Upper lobe of right lung (tissue), 1 donor: ENCODE measurements around the gene ESYT2. TPM values are rescaled to one million over a fixed set of nuclear protein-coding genes. Genes with fewer than 3 reads are reported as not detected.
A peak's percentile ranks its signal among the peaks of the same experiment; 100 is the strongest.

ENCODE experiments used
- ATAC-seq: fragments of 200-7000 bp; cut with Tn5 transposase; one replicate; pipeline ENCODE4 v1.9.1; 2020; ENCODE audit warnings: mild to moderate bottlenecking, moderate library complexity
- DNase-seq: peaks from one replicate; pipeline ENCODE4 v3.0.0-alpha.2; 2020
- H3K27ac ChIP-seq: fragments of 200-600 bp; one replicate; pipeline ENCODE4 v1.8.0; 2022
- H3K27me3 ChIP-seq: fragments of 200-600 bp; one replicate; pipeline ENCODE4 v1.8.0; 2022; ENCODE audit warnings: mild to moderate bottlenecking
- H3K36me3 ChIP-seq: fragments of 200-600 bp; one replicate; pipeline ENCODE4 v1.8.0; 2022
- H3K4me1 ChIP-seq: fragments of 200-600 bp; one replicate; pipeline ENCODE4 v1.8.0; 2022
- H3K4me3 ChIP-seq: fragments of 200-600 bp; one replicate; pipeline ENCODE4 v1.8.0; 2022; ENCODE audit warnings: mild to moderate bottlenecking
- H3K9me3 ChIP-seq: fragments of 200-600 bp; one replicate; pipeline ENCODE4 v1.8.0; 2022
- intact Hi-C: fragments of 100-400 bp; cut with DNase I; formaldehyde crosslinking; loops from one replicate; pipeline ENCODE4 v1.11.0; 2022
- total RNA-seq: library from RNA; stranded (reverse); fragmentation: NEBNext Ultra II Directional; extraction: Animal tissue kit (Norgen Biotek cat#: 25700); gene quantifications from one replicate; pipeline ENCODE4 v1.2.1, GENCODE V29; 2021
- TF ChIP-seq, protein P1 (sequence below): fragments of 200-600 bp; IDR thresholded peaks from one replicate; pipeline ENCODE4 v1.8.0; 2022; ENCODE audit warnings: antibody characterized with exemption
- donor health status: DM: no; HTN: yes; CAD: no; lungs with severe emphysema.

The ESYT2 gene
- total RNA-seq, 1 donor from 2014 or later: 63.1 TPM

DNA sequence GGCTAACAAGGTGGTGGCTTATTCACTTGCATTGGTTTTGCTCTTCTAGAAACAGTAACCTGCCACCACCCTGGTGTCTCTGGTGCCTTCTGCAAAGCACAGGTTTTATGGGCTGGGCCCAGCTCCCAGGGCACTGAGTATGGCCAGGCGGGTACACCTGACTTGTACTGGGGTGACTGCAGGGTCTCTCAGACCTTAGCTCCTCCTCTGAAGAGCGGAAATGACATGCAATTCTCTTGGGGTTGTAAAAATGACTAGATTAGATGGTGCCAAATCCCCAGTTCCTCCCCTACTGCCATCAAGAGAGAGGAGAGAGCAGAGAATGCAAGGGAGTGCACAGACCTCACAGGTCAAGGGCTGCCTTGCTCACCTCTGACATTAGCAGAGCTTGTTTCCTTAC, 14.7 kb downstream of the ESYT2 start:
- peaks cover 68% of the 10 kb centered on the region for H3K4me1 ChIP-seq
- ATAC-seq (no peak), DNase-seq (no peak)
- no peaks in the 10 kb centered on the region for H3K9me3 ChIP-seq
- no peaks in the 10 kb centered on the region for H3K27me3 ChIP-seq
- no peaks in the 10 kb centered on the region for H3K36me3 ChIP-seq
- intact Hi-C loops: no loop called here
- TF ChIP-seq, protein P1, sequence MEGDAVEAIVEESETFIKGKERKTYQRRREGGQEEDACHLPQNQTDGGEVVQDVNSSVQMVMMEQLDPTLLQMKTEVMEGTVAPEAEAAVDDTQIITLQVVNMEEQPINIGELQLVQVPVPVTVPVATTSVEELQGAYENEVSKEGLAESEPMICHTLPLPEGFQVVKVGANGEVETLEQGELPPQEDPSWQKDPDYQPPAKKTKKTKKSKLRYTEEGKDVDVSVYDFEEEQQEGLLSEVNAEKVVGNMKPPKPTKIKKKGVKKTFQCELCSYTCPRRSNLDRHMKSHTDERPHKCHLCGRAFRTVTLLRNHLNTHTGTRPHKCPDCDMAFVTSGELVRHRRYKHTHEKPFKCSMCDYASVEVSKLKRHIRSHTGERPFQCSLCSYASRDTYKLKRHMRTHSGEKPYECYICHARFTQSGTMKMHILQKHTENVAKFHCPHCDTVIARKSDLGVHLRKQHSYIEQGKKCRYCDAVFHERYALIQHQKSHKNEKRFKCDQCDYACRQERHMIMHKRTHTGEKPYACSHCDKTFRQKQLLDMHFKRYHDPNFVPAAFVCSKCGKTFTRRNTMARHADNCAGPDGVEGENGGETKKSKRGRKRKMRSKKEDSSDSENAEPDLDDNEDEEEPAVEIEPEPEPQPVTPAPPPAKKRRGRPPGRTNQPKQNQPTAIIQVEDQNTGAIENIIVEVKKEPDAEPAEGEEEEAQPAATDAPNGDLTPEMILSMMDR: no peak
- no peak overlapping the region for H3K4me3 ChIP-seq
- no peak overlapping the region for H3K27ac ChIP-seq

DNA sequence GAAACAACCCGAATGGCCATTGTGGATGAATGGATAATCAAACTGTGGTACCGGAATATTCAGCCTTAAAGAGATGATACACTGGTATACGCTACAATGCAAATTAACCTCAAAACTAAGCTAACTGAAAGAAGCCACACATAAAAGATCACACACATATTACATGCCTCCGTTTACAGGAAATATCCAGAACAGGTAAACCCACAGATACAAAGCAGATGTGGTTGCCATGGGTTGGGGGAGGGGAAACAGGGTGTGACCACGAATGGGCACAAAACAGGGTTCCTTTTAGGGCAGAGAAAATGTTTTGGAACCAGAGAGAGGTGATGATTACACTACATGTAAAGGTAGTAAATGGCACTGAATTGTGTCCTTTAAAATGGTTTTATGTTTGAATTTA, 16.6 kb downstream of the ESYT2 start:
- TF ChIP-seq, protein P1: no peak
- Histone ChIP-seq H3K27me3 (no peaks in the 10 kb centered on the region), H3K36me3 (peaks cover 4% of the 10 kb centered on the region), H3K9me3 (no peaks in the 10 kb centered on the region), H3K4me1 (peaks cover 49% of the 10 kb centered on the region), H3K4me3 (no peak overlapping the region), H3K27ac (peak overlapping the region; percentile 76)
- intact Hi-C loops: no loop called here
- no peak for ATAC-seq
- no peak for DNase-seq

DNA sequence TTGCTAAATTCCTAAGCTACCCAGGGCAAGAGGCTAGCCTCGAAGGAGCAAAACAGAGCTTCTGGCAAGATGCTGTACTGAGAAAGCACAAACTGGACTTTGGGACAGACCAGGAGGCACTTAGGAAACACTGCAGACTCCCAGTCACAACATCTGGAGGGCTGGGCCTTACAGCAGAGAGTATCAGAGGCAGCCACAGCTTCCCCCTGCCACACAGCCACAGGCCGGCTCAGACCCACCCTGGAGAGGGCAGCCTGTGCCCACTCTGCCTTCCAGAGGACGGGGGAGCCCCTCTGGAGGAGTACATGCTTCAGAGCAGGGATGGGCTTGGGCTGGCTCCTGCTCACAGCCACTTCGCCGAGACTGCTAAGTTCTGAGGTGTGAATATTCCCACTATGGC, 17.4 kb downstream of the ESYT2 start:
- TF ChIP-seq, protein P1: no peak
- intact Hi-C loops: no loop called here
- Histone ChIP-seq H3K4me1 (peaks cover 41% of the 10 kb centered on the region), H3K36me3 (peaks cover 4% of the 10 kb centered on the region), H3K4me3 (no peak overlapping the region), H3K27me3 (no peaks in the 10 kb centered on the region), H3K9me3 (no peaks in the 10 kb centered on the region), H3K27ac (peak overlapping the region; percentile 76)
- ATAC-seq (peak; percentile 42), DNase-seq (no peak)

DNA sequence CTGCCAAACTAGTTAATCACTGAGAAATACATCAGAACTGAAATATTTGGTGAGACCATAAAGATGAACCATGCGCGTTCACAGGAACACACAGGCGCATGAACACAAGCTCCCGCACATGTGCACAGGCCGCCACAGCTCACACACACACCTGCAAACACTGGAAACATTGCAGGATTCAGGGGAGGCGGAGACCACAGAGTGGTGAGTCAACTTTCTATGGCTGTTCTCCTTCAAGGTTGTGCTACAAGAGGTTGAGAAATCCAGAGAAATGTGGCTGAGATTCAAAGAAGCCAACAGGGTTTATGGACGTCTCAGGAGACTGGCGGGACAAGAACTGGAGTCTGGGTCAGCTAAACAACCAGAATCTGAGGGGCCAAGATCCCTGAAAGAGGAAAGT, 17.8 kb downstream of the ESYT2 start:
- Histone ChIP-seq H3K9me3 (no peaks in the 10 kb centered on the region), H3K4me3 (no peak overlapping the region), H3K36me3 (peaks cover 4% of the 10 kb centered on the region), H3K4me1 (peaks cover 37% of the 10 kb centered on the region), H3K27me3 (no peaks in the 10 kb centered on the region), H3K27ac (peak overlapping the region; percentile 76)
- TF ChIP-seq, protein P1: no peak
- intact Hi-C loops: no loop called here
- ATAC-seq (peak; percentile 92), DNase-seq (peak; percentile 70)

DNA sequence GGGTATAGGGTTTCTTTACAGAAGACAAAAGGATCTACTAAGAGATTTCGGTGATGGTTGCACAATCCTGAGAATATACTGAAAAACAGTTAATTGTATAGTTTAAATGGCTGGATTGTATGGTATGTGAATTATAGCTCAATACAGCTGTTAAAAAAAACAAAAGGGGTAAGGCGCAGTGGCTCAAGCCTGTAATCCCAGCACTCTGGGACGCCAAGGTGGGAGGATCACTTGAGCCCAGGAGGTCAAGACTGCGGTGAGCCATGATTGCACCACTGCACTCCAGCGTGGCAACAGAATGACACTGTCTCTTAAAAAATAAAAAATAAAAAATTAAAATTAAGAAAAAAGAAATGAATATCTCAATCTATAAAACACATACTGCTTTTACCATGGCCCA, 18.5 kb downstream of the ESYT2 start:
- Histone ChIP-seq H3K27ac (peak overlapping the region; percentile 76), H3K4me1 (peaks cover 31% of the 10 kb centered on the region), H3K4me3 (no peak overlapping the region), H3K9me3 (no peaks in the 10 kb centered on the region), H3K27me3 (no peaks in the 10 kb centered on the region), H3K36me3 (peaks cover 4% of the 10 kb centered on the region)
- DNase-seq (no peak), ATAC-seq (no peak)
- intact Hi-C loops: no loop called here
- TF ChIP-seq, protein P1: no peak

DNA sequence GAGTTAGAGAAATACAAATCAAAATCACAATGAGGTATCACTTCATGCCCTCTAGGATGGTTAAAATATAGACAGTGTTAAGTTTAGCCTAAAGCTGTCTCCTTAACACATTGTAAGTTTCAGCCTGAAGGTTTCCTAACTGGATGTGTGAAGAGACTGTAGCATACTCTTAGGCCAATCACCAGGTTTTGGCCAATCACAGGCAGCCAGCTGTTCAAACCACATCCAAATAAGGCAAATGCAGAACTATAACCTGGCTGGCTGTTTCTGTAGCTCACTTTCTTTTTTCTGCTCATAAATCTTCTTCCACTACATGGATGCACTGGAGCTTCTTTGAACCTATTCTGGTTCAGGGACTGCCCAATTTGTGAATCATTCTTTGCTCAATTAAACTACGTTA, 19.7 kb downstream of the ESYT2 start:
- ATAC-seq (peak; percentile 54), DNase-seq (no peak)
- intact Hi-C loops: no loop called here
- Histone ChIP-seq H3K27ac (no peak overlapping the region), H3K36me3 (peaks cover 4% of the 10 kb centered on the region), H3K27me3 (no peaks in the 10 kb centered on the region), H3K9me3 (no peaks in the 10 kb centered on the region), H3K4me3 (no peak overlapping the region), H3K4me1 (peaks cover 21% of the 10 kb centered on the region)
- TF ChIP-seq, protein P1: no peak
